ENCODE results near the gene F2RL2.

F2RL2 gene

GRCh38 chr5:76582230-76583162, 40.7 kb downstream of the F2RL2 start:
- DNase-seq, result no peak

DNA sequence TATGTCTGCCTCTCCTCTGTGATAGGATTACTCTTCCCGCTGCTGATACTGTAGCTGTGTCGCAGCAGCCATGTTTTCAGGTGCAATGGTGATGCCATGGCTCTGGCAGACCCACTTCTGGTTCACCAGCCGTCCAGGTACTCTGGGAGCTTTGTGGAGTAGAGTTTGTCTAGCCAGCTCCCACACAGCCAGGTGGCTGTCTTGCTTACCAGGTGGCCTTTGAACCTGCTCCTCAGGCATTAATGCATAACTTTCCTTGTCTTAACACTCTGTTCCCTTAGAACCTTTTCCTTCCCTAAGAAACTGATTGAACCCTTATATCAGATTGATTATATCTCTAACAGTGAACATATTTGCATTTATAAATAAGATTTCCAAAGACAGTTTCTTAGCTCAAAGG, 42.2 kb downstream of the F2RL2 start:
- no peak for DNase-seq

DNA sequence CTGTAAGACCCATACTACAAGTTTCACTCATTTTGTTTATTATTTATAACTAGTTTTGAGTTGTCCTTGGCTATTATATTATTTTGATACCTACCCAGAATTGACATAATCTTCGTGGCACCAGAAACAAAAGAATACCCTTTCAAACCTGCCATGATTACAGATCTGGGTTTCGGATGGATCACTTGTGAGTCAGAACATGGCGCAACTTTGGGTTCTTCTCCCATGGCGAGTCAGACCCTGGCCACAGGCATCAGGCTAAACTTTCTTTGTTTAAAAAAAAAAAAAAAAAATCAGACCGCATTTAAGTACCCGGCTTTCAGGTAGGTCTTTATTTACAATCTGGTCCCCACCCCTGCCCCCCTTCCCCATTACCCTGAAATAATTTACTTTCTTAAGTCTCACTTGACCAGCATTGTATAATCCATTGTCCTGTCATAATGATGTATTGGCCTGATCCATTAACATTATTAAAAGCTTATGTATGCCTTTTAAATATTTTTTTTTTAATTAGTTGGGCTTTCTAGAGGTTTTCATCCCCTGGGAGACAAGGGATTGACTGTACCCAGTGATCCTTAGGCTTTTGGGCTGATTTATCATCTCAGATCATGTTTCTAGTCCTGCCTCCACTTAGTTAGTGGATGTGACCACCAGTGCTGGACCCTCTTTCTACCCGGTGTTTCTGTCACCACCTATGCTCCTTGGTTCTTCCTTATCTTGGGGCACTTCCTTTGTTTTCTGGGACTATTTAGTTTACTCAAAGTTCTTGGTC, 43.9 kb downstream of the F2RL2 start:
- DNase-seq, result no peak

DNA sequence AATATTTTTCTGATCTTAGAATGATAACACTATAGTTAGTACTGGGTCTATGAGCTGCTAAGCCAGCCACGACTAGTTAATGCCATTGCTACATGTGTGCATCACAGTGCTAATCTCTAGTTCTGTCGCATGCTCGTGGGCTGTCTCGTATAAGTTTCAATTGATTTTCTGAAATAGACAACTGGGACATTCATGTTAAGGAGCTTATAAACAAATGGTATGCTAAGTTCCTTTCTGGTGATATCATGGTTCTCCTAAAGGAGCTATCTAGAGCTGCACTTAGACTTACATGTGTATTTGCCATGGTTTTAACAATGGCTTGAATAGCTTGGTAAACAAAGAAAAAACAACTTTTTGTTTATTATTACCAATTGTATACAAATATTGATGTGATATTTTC, 46.2 kb downstream of the F2RL2 start:
- no peak for DNase-seq

DNA sequence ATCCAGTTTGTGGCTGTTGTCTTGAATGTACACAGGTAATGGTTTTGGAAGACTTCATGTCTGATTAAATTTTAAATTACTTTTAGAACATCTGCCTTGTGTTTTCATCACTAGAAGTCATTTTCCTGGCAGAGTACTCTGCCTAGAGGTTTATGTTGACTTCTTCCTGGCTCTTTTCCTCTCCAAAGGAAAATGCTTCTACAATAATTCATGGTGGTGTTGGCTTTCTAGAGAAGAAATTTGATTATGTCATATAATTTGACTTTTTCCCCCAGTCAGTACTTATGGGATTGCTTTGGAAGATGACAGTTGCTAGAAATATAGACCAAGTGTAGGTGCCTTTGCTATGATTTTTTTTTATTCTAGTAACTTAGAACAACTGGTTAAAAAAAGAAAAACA, 46.8 kb downstream of the F2RL2 start:
- DNase-seq, result no peak

DNA sequence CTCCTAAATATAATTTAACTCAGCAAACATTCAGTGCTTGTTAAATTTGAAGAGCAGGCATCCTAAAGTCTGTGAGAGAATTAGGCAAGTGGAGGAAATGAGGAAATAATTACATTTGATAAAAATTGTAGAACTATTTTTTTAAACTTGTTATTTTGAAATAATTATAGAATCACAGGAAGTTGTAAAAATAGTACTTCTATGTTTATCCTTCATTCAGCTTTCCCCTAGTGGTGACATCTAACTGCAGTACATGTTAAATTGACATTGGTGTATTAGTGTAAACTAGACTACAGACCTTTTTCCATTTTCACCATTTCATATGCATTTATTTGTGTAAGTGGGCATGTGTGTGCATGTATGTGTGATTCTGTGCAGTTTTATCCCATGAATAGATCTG, 51.6 kb downstream of the F2RL2 start:
- DNase-seq, result no peak

GRCh38 chr5:76570153-76570552, 53.0 kb downstream of the F2RL2 start:
- DNase-seq, result no peak

Data from activated T-cell treated with anti-CD3 and anti-CD28 coated beads, Interleukin-2, amount 50 U/mL, for 1 hour (primary cell).